Esophagus squamous epithelium (tissue), 4 donors: ENCODE results near the gene NPB.

Experiments
- POLR2A ChIP-seq, 4 donors: fragments of 450-650 bp; IDR thresholded peaks; one replicate each; pipeline ENCODE4 v1.6.1; 2017; ENCODE audit warnings: antibody characterized with exemption in 4 of 4, mild to moderate bottlenecking in 4 of 4, moderate library complexity in 3 of 4
- TF ChIP-seq, protein P1 (sequence below), 6 experiments: fragments of 450-650 bp in 4 of 6; fragments of 200-600 bp in 2 of 6; sonication (generic) in 2 of 6; IDR thresholded peaks; one replicate each; pipeline ENCODE4 v1.5.1; 2016 to 2019; ENCODE audit warnings: antibody characterized with exemption in 6 of 6, mild to moderate bottlenecking in 4 of 6, moderate library complexity in 4 of 6

- TF ChIP-seq, protein P1, sequence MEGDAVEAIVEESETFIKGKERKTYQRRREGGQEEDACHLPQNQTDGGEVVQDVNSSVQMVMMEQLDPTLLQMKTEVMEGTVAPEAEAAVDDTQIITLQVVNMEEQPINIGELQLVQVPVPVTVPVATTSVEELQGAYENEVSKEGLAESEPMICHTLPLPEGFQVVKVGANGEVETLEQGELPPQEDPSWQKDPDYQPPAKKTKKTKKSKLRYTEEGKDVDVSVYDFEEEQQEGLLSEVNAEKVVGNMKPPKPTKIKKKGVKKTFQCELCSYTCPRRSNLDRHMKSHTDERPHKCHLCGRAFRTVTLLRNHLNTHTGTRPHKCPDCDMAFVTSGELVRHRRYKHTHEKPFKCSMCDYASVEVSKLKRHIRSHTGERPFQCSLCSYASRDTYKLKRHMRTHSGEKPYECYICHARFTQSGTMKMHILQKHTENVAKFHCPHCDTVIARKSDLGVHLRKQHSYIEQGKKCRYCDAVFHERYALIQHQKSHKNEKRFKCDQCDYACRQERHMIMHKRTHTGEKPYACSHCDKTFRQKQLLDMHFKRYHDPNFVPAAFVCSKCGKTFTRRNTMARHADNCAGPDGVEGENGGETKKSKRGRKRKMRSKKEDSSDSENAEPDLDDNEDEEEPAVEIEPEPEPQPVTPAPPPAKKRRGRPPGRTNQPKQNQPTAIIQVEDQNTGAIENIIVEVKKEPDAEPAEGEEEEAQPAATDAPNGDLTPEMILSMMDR (IDR thresholded peaks at IDR 0.05) = no peak
- TF ChIP-seq POLR2A (IDR thresholded peaks at IDR 0.05) = no peak
These were observed 30.4 kb downstream of the NPB start for GRCh38 chr17:81932333-81932983.
